GM12875 (cell line): ENCODE results near the gene MT1B.

Experiments used
- H3K4me3 ChIP-seq: one replicate; pipeline ENCODE4 v1.5.1; 2011; ENCODE audit warnings: low read depth, low read length, control low read depth
- CTCF ChIP-seq: IDR thresholded peaks from 2 replicates; pipeline ENCODE4 v1.5.1; 2011; ENCODE audit warnings: low read depth, mild to moderate bottlenecking, control low read depth, inconsistent platforms, low read length, moderate library complexity, borderline replicate concordance; ENCODE audit not compliant: insufficient read depth

The MT1B gene

DNA sequence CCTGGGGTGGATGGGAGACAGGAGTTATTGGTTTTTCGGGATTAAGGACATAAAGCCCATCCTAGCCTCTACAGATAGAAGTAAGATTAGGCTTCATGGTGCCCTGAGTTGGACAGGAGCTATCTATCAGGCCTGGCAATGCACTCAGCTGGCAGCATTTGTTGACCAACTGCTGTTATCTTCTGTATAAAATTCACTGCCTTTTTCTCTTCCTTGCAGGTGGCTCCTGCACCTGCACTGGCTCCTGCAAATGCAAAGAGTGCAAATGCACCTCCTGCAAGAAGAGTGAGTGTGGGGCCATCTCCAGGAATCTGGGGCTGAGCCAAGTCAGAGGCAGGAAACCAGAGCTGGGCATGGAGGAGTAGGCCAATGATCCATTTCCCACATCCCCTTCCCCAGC, 12.6 kb upstream of the MT1B start:
- no peak for TF ChIP-seq CTCF
- H3K4me3 ChIP-seq = no peak overlapping the region

DNA sequence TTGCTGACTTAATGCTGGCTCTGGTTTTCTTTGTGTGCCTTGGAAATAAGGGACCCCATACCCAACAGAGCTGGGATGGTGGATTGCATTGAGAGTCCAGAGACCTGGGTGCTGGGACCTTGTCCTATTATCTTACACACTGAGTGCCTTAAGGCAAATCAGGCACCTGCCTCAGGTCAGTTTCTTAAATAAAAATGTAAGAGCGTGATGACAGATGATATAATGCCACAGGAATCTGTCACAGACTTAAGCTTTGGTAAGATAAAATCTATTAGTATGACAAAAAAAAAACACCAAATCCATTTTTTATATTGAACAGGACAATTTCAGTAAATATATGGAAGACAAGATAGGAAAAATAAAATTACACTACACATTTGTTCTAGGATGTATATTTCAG, 11.6 kb upstream of the MT1B start:
- H3K4me3 ChIP-seq = no peak overlapping the region
- TF ChIP-seq CTCF = no peak

- no peak for TF ChIP-seq CTCF
- H3K4me3 ChIP-seq = no peak overlapping the region
Observed at GRCh38 chr16:56641166-56641565, 10.5 kb upstream of the MT1B start.

DNA sequence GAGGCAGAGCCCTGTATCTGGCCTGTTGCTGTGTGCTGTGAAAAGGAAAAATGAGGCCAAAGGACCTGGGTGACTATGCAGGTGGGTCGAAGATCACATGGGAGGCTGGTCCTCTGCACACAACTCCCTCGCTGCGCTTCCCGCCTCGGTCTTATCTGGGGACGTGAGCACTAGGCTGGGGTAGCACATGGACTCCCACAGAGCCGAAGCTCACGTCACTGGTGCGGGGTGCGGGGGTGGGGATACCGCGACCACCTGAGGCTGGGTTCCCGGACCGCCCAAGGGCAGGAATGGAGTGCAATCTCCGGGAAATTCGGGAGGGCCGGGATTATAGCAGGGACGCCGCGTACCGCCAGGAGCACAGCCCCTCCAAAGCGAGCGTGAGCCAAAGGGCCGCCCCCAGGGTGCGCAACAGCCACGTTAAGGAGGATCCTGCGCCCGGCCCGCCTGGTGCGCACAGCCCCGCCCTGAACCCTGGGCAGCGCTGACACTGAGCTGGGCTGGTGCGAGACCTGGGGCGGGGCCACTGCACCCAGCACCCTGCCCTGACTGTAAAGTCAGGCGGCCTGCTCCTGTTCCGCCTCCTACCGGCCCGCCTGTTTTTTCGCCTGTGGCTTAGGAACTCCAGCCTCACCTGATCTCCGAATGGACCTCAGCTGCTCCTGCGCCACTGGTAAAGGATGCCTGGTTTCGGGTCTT, 8.5 kb upstream of the MT1B start:
- H3K4me3 ChIP-seq = no peak overlapping the region
- 0 out of 2 replicates have a peak, but pooled peaks have one; percentile 4 for TF ChIP-seq CTCF

DNA sequence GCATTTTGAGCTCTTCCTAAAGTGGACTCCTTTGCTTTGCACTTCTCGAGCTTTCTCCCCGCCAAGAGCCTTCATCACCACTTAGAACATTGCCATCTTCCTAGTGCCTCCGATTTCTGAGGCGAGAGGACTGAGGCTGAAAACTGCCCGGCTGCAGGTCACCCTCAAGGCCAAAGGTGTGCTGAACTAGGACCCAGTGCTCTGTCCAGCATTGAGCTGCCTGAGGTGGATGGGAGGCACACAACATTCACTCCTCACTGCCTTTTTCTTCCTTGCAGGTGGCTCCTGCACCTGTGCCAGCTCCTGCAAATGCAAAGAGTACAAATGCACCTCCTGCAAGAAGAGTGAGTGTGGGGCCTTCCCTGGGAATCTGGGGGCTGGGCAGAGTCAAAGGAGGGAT, 7.9 kb upstream of the MT1B start:
- TF ChIP-seq CTCF = no peak
- no peak overlapping the region for H3K4me3 ChIP-seq

DNA sequence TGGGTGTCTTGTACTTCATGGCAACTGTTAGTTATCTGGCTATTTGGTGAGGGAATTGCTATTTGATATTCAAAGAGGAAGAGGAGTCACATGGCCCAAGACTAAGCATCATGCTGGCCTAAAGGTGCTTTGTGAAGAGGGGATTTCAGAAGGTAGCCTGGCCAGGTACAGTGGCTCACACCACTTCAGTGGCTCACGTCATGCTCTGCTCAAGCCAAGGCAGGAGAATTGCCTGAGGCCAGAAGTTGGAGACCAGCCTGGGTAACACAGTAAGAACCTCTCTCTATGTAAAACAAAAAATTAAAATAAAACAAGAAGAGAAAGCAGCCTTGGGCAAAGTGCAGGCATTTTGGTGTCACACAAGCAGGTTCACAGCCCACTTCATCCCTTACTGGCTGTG, 6.4 kb upstream of the MT1B start:
- no peak overlapping the region for H3K4me3 ChIP-seq
- no peak for TF ChIP-seq CTCF

DNA sequence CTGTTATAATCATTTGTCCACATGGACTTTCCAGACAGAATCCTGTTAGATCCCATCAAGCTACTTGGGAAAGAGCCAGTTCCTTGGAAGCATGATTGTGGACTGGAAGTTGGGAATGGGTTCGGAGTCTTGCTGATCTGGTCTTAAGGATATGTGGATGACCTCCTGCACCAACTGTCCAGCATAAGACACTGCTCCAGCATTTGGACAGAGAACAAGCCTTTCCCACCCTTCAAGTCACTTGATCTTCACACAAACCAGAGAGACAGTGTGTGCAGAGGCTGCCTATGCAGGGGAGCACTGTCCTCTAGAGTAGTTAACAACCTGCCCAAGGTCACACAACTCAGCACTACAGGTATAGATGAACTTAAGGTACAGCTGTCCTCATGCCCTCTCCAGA, 5.8 kb upstream of the MT1B start:
- no peak for TF ChIP-seq CTCF
- no peak overlapping the region for H3K4me3 ChIP-seq
